Inflammatory macrophage treated with lipopolysaccharide for 4 hours (primary cell): ENCODE data around the gene PDE9A.
"Not testable (repeated sequence)": the region's sequence is repeated elsewhere in the genome, so short reads cannot be mapped to it uniquely, and the experiment has no call there.

Source experiments
- DNase-seq: peaks from one replicate; pipeline ENCODE4 v3.0.0-alpha.2; 2020

PDE9A gene

DNA sequence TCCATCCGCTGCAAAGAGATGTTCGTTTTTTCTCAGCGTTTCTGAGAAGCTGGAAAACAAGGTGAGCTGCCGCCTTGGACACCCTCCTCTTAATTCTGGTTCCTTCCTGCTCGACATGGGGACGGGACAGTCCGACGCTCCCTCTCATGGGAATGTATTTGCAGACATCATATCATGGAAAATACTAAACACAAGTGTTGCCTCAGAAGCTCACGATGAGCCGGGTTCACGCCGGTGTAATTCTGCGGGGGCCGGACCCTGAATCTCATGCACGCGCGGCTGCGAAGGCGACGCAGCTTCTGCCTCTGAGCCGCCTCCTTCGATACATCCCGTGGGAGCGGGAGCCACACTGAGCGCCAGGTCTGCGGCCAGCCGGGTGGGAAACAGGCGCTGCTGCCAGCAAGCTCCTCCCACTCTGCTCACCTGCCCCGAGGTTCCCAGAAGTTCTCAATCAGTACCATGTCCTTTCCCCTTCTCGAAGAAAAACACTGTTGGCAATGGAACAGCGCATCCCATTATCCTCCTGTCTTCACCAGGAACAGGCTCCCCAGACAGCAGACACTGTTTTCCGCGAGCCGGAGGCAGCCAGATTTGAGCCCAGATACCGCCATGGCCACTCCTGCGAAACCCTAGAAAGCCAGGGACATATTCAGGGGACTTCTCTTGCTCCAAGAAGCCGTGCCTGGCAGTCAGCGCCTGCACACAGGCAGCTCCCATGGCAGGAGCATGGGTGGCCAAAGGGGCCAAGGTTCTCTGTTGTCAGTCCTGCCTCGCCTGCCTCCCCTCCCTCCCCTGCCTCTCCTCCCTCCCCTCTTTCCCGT lies 127.9 kb downstream of the PDE9A start:
- no peak for DNase-seq

DNA sequence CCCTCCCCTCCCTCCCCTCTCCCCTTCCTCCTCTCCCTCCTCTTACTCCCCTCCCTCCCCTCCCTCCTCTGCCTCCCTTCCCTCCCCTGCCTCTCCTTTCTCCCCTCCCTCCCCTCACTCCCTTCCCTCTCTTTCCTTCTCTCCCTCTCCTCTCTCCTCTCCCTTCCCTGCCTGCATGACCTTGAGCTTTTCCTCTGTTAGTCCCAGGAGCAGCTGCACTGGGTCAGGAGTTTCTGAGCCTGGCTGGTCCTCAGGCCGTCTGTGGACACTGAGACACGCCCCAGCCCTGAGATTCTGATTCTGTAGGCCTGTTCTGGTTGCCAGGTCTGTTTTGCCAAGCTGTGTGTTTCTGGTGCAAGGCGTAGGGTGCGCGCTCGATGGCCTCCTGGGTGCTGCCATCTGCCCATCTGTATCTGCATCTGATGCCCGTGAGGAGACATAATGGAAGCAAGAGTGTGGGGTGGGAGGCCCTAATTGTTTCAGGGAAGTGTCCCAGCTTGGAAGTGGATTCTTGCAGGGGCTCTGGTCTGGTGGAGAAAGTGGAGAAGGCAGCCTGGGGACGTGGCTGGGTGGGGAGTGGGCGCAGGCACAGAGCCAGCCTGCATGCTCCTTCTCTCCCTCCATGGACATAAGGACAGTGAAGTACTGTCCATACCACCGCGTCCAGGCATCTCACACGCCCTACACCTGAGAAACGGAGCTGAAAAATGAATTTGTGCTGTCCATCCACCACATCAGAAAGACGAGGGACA lies 128.7 kb downstream of the PDE9A start:
- DNase-seq: no peak

DNA sequence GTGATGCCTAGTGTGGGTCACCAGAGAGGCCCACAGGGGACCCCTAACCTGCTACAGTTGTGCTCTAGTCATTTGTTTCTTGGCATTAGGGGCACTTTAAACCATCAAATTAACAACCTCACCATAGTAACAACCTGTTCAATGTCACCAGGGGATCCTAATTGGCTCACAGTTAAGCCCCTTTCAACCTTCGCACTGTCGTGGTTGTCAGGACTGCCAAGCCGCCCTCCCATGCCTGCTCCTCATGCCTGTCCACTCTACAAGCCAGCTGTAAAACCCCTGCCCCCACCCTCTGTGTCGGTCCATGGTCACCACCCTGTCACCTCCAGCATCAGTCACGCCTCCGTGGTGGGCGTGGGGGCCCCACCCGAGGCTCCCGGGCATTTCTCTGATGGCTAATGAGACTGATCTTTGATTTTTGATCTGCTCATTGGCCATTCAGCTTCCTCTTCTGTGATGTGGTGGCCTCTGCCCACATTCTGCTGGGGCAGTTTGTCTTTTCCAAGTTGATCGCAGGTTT lies 129.4 kb downstream of the PDE9A start:
- no peak for DNase-seq

DNA sequence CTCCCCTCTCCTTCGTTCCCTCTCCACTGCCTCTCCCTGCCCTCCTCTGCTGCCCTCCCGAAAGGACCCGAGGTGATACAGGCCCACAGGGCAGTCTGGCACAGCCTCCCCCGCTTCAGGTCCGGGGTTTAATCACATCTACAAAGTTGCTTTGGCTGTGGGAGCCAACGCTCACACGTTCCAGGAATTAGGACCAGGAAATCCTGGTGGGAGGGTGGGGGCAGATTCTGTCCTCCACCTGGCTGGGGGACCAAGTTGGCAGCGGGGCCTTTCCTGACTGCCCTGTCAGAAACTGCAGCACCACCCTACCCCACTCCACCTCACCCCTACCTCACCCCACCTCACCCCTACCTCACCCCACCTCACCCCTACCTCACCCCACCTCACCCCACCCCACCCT lies 130.9 kb downstream of the PDE9A start:
- DNase-seq: no peak

DNA sequence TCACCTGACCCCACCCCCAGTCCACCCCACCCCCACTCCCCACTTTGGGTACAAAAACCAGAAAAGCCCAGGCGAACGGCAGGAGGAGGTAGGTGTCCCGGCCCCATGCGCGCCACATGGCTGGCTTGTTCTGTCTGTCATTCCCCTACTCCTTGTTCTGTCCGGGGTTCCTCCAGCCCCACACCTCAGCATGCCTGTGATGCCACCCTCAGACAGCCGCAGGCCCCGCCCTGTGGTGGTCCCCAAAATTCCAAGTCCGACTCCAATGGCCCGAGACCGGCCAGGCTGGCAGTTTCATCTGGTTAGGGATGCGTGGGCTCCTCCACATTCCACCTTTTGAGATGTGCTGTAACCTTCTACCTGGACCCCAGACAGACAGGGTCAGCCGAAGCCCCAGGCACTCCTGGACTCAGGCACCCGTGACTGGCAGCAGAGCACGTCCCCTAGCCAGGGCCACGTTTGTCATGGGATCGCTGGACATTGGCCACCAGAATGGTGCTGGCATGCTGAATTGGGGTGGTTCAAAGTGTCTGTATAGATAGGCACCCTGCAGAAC lies 131.6 kb downstream of the PDE9A start:
- no peak for DNase-seq

DNA sequence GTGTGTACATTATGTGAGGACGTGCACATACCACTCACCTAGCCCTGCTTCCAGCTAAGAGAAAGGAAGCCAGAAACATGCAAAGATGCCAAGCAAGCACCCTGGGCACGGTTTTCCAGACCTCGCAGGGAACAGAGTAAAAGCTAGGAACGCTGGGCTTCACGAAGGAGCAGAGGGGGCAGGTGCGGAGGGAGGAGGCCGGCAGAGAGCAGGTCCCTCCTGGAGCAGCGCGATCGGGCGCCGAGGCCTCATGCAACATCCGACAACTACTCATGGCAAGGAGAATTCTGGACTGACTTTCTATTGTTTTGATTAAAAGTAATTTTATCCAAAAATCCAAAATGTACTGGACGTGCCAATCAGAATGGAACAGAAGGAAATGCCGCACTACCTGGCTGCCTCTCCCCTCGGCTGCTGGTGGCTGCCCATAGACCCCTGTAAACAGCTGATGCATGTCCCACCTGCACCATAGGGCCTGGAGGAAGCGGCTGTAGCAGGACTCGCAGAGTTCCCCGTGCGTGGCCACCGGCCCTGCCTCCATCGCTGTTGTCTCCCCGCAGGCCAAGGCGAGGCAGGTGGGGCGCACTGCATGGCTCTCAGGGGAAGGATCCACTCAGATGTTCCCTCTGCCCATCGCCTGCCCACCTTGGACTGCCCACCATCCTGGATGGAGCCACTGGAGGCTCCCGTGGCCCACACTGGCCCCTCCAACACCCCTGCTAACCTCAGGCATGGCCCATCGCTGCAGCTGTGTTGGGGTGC lies 132.4 kb downstream of the PDE9A start:
- DNase-seq: no peak

DNA sequence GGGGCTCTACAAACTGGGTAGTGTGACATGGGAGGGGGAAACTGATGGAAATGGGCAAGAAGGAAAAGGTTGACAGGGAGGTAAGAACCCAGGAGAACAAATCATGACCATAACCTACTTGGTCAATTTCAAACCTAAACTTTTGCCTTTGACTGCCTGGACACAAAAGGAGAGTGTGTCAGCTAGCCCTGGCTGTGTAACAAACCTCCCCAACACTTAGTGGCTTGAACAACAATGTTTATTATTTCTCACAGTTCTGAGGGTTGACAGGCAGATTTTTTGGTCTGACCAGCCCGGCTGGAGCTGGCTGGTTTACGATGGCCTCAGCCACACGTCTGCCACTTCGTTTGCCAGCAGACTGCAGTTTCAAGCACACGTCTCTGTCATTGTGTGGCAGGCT lies 133.5 kb downstream of the PDE9A start:
- no peak for DNase-seq

DNA sequence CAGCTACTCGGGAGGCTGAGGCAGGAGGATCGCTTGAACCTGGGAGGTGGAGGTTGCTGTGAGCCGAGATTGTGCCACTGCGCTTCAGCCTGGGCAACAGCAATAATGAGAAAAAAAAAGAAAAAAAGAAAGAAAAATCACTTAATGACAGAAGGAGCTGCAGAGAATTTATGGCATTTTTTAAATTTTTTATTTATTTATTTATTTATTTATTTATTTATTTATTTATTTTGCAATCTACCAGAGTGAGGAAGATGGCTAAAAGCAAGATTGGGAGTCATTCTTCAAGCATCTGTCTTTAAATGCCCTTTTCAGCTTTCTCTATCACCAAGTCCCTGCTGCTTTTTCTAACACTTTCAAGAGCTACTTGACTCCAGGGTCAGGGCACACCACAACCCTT lies 134.2 kb downstream of the PDE9A start:
- DNase-seq: no peak

DNA sequence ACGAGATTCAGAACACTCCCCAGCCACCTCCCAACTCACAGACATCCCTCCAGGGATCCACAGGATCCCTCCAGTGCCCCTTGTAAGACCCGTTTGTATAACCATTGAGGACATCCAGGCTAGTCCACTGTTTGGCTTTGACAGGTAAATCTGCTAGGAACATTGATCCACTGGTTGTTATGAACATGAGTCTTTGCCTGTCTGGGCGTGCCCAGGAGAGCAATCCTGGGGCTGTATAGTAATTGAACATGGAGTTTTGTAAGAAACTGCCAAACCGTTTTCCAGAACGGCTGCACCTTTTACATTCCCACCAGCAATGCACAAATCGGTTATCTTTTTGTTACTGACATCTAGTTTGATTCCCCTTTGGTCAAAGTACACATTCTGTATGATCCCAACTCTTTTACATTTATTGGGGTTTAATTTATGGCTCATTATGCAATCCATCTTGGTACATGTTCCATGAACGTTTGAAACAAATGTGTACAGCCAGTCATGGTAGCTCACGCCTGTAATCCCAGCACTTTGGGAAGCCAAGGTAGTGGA lies 137.2 kb downstream of the PDE9A start:
- DNase-seq: no peak

DNA sequence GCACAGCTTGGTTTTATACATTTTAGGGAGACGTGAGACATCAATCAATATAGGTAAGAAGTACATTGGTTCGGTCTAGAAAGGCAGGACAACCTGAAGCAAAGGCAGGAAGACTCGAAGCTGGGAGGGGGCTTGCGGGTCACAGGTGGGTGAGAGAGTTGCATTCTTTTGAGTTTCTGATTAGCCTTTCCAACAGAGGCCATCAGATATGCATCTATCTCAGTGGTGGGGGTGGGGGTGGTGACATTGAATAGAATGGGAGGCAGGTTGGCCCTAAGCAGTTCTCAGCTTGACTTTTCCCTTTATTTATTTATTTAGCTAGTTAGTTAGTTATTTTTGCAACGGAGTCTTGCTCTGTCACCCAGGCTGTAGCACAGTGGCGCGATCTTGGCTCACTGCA lies 140.4 kb downstream of the PDE9A start:
- DNase-seq: no peak

DNA sequence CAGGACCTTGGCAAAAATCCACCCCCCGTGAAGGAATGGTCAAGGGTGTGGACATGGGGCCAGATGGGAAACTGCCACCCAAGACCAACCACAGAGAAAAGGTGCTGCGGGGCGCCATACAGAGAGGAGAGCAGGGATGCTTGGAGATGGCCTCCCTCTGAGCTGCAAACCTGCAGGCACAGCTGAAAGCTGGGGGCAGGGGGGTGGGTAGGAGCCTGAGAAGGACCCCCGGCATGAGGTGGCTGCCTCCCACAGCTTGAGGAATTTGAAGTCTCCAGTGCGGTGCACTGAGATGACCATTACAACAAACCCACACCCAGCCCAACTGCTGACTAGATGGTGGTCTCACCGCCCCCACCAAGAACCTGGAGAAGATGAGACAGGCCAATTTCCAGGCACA lies 141.1 kb downstream of the PDE9A start:
- DNase-seq: no peak

DNA sequence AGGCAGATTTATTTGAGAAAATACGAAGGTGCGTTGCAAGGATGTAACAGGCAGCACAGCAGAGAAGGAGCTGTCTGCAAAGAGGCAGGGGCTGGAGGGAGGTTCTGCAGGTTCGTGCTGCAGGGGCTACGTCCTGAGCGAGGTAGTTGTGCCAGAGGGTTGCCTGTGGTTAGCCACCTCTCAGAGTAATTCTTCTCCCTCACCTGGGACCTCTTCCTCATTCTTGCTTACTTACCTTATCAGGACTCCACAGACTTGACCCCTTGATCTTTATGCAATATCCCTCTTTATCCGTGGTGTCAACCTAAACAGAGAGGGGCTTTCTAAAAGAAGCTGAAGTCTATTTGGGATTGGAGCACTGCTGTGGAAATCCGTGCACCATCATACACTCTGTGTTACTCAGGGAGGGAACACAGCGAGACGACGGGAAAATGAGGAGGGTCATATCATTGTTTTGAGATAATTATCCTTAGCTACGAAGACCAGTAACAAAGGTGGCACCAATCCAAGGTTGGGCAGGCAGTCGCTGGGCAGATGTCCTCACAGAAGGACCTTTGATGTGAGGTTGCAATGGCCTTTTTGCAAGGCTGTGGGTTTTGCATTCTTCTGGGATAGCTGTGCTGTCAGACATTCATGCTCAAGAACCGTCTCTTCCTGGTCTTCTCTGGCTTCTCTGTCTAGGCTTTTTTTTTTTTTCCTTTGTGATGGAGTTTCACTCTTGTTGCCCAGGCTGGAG lies 143.1 kb downstream of the PDE9A start:
- no peak for DNase-seq

DNA sequence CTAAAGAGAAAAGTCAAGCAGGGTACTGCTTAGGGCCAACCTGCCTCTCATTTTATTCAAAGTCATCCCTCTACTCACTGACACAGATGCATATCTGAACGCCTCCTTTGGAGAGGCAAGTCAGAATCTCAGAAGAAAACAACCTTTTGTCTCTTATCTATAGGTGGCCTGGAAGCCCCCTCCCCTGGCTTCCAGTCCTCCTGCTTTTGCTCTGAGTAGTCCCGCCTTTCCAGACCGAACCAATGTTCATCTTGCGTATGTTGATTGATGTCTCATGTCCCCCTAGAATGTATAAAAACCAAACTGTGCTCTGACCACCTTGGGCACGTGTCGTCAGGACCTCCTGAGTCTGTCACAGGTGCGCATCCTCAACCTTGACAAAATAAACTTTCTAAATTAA lies 144.1 kb downstream of the PDE9A start:
- DNase-seq: no peak

DNA sequence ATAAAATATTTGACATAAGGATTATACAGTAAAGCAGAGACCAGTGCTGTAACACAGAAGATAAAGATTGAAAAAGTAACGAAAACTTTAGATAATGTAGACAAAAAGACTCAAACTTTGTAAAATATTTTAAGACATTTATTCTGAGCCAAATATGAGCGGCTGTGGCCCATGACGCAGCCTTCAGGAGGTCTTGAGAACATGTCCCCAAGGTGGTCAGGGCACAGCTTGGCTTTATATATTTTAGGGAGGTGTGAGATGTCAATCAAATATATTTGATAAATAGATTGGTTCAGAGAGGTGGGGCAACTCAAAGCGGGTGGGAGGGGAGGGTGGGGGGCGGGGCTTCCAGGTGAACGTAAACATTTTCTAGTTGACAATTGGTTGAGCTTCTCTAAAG lies 144.7 kb downstream of the PDE9A start:
- no peak for DNase-seq

DNA sequence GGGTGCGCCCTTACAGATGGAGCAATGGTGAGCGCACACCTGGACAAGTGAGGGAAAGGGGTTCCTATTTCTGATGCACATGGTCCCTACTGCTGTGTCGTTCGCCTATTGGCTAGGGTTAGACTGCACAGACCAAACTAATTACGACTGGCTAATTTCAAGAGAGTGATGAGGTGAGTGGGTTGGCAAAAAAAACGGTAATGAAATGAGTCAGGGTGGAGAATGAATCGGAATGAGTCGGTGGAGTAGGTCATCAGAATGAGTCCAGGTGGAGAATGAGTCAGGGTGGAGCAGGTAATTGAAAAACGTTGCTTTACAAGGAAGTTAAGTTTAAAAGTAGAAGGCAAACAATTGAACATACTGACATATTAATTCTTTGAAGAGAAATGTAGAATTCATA lies 146.1 kb downstream of the PDE9A start:
- no peak for DNase-seq

DNA sequence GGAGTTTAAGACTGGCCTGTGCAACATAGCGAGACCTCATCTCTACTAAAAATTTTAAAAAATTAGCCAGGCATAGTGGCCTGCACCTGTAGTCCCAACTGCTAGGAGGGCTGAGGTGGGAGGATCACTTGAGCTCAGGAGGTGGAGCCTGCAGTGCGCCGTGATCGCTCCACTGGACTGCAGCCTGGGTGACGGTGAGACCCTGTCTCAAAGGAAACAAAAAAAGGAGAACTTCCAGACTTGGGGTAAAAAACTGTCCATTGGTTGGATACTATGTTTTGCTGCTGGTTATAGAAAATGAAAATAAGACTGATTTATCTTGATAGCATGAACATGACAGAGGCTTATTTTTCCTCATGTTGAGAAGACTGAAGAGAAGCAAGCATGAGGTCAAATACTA lies 146.5 kb downstream of the PDE9A start:
- no peak for DNase-seq

DNA sequence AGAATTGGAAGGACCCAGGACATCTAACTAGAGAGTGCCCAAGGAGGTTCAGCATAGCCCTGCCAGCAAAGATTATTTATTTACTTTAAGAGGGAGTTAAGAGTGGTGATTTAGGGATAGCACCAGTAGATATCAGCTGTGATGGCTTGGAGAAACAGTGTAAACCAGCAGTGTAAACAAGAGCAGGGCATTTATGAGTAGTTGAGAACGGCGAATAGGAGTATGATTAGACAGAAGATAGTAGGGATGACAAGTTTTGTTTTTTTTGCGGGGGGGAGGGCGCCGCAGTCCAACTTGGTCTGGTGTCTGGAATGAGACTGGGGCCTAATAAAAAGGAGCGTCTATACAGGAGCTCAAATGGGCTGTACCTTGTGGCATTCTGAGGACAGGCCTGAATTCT lies 148.2 kb downstream of the PDE9A start:
- not testable (repeated sequence) for DNase-seq

DNA sequence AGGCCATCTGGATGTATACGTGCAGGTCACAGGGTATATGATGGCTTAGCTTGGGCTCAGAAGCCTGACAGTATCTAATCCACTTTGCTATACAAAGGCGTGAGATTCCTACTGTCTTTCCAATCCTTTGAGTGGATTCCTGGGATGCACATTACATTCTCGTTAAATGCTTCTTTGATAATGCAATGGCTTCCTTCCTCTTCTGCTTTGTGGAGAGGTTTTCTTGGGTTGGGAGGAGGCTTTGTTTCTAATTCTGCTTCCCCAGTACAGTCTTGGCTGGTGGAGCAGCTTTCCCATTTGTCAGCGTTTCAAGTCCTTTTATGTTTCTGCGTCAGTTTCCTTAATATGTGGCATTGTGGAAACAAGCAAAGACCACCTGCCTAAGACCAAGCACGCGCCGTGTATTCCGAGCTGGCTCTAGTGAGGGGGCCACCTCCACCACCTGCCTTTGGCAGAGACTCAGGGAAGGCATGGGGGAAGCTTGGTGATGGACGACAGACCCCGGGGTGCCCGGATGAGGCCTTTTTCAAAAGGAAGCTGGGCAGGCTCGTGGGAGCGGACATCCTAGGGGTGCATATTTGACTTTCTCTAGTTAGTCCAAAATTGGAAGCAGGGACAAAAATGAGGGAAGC lies 153.2 kb downstream of the PDE9A start:
- peak; percentile 5 for DNase-seq

DNA sequence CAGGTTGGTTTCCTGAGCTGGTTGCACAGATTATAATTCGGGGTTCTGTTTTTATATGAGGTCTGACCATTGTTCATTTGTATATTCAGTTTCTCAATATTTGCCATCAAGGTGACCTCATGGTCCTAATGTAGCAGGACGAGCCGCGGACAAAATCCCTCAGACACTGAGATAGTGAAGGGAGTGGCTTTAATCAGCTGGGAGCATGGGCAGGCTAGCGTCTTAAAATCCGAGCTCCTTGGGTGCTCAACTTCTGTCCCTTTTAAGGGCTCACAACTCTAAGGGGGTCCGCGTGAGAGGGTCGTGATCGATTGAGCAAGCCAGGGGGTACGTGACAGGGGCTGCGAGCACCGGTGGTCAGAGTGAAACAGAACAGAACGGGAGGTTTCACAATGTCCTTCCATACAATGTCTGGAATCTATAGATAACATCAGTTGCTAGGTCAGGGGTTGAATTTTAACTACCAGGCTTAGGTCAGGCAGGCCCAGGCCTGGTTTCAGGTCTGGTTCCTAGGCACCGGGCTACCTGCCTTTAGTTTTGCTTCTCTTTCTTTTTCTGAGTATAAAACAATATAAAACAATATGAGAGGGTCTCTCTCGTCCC lies 154.0 kb downstream of the PDE9A start:
- DNase-seq: not testable (repeated sequence)

DNA sequence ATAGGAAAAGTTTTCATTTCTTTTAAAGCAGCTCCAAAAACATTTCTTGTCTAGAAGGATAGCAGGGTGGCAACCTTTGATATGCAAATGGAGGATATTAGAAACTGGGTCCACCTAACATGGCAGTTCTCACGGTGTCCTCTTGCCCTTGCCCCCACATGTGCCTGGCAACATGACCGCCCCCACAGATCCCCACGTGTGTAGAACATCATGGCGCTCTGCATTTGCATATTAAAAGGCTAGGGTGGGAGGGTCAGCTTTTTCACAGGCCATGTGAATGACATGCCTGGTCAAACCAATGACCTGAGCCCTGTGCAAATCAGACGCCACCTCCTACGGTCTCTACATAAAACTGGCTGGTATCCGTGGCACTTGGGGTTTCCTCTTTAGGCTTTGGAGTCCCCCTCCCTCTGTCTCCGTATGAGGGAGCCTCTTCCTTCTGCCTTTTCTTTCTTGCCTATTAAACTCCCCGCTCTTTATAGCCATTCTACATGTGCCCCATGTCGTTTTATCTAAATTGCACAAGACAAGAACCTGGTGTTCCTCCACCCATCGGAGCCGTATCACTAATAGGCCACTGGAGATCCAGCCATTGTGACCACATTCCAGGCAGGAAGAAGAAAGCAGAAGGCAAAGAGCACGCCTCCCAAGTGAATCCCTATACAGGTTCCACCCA lies 154.7 kb downstream of the PDE9A start:
- DNase-seq: no peak

DNA sequence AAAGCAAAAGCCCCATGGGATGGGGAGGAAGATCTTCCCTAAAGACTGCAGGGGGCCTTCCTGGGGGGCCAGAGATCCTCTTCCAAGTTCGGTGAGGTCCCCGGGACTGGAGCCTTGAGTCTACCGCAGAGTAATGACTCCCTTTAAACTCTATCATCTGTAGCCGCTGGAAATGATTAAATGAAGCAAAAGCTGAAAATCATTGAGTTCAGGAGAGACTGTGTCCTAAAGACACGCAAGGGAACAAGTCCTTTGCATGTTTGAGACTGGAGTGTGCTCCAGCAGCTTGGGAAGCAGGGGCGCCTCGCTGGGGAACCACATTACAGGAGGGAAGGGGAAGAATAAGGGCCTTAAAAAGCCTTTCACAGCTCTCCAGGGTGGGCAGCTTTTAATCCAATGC lies 155.8 kb downstream of the PDE9A start:
- no peak for DNase-seq
